ENCODE data around the gene ZNF585A.

ZNF585A gene

GRCh38 chr19:37172368-37173366, at the start of gene ZNF585A:
ZNF585A (minus strand) TSS chr19:37172695; CDS start chr19:37169910, 2,785 bp downstream.
- H3K4me3 ChIP-seq (ENCODE audit: low read depth, low read length): peak within 1 kb of the TSS; percentile 45

GRCh38 chr19:37221136-37221535, 48.6 kb upstream of the ZNF585A start:
- H3K4me3 ChIP-seq (ENCODE audit: low read depth, low read length): no peak overlapping the region
- TF ChIP-seq CTCF (IDR thresholded peaks at IDR 0.05; ENCODE audit: borderline replicate concordance, insufficient read depth, low read depth, low read length): no peak

More at GRCh38 chr19:37172368-37173366, at the start of gene ZNF585A:
- no peak for TF ChIP-seq CTCF (IDR thresholded peaks at IDR 0.05; ENCODE audit: borderline replicate concordance, insufficient read depth, low read depth, low read length)

GRCh38 chr19:37220383-37220782, 47.9 kb upstream of the ZNF585A start:
- no peak overlapping the region for H3K4me3 ChIP-seq (ENCODE audit: low read depth, low read length)
- no peak for TF ChIP-seq CTCF (IDR thresholded peaks at IDR 0.05; ENCODE audit: borderline replicate concordance, insufficient read depth, low read depth, low read length)

GRCh38 chr19:37218592-37218935, 46.1 kb upstream of the ZNF585A start:
- H3K4me3 ChIP-seq (ENCODE audit: low read depth, low read length): peak overlapping the region; percentile 74
- TF ChIP-seq CTCF (IDR thresholded peaks at IDR 0.05; ENCODE audit: borderline replicate concordance, insufficient read depth, low read depth, low read length): no peak

GRCh38 chr19:37217775-37218591, 45.5 kb upstream of the ZNF585A start, which contains the start of gene ZNF383:
ZNF383 (plus strand) TSS chr19:37218214; CDS start chr19:37230454, 12,240 bp downstream.
- H3K4me3 ChIP-seq (ENCODE audit: low read depth, low read length): peak within 1 kb of the TSS; percentile 74
- no peak for TF ChIP-seq CTCF (IDR thresholded peaks at IDR 0.05; ENCODE audit: borderline replicate concordance, insufficient read depth, low read depth, low read length)

GRCh38 chr19:37217480-37217774, 44.9 kb upstream of the ZNF585A start:
- no peak for TF ChIP-seq CTCF (IDR thresholded peaks at IDR 0.05; ENCODE audit: borderline replicate concordance, insufficient read depth, low read depth, low read length)
- H3K4me3 ChIP-seq (ENCODE audit: low read depth, low read length): peak overlapping the region; percentile 74

All from GM12875 (cell line).